Right lobe of liver (tissue), 6 donors: ENCODE results near the gene SGCD. TPM values are rescaled to one million over a fixed set of nuclear protein-coding genes. Genes with fewer than 3 reads are reported as not detected.
A peak's percentile ranks its signal among the peaks of the same experiment; 100 is the strongest.

ENCODE experiments used
- ATAC-seq, 4 donors: fragments of 200-7000 bp; cut with Tn5 transposase; one replicate each; pipeline ENCODE4 v1.9.1; 2020; ENCODE audit warnings: mild to moderate bottlenecking in 4 of 4, moderate library complexity in 4 of 4
- DNase-seq, 3 donors: peaks; one replicate each; pipeline ENCODE4 v3.0.0-alpha.2; 2020
- H3K27ac ChIP-seq, 3 donors: fragments of 200-600 bp; one replicate each; pipeline ENCODE4 v1.8.0; 2022
- H3K27me3 ChIP-seq, 2 donors: fragments of 200-600 bp; one replicate each; pipeline ENCODE4 v1.8.0; 2022
- H3K36me3 ChIP-seq, 4 donors: fragments of 200-600 bp; sonication (generic) in 1 of 4; one replicate each; pipeline versions ENCODE4 v1.5.1 to v1.8.0; 2017 to 2022; ENCODE audit warnings: control low read depth in 1 of 4
- H3K4me1 ChIP-seq, 4 donors: fragments of 200-600 bp; sonication (generic) in 1 of 4; one replicate each; pipeline versions ENCODE4 v1.5.1 to v1.8.0; 2017 to 2022; ENCODE audit warnings: control low read depth in 1 of 4
- H3K4me3 ChIP-seq, 3 donors: fragments of 200-600 bp; one replicate each; pipeline ENCODE4 v1.8.0; 2022
- H3K9me3 ChIP-seq, 4 donors: fragments of 200-600 bp; sonication (generic) in 1 of 4; one replicate each; pipeline versions ENCODE4 v1.5.1 to v1.8.0; 2017 to 2022; ENCODE audit warnings: control low read depth in 1 of 4
- CTCF ChIP-seq, 4 donors: fragments of 200-600 bp in 3 of 4; fragments of 450-650 bp in 1 of 4; IDR thresholded peaks; one replicate each; pipeline versions ENCODE4 v1.5.1 to v1.8.0; 2016 to 2022; ENCODE audit warnings: antibody characterized with exemption in 4 of 4, mild to moderate bottlenecking in 2 of 4
- POLR2A ChIP-seq: fragments of 450-650 bp; IDR thresholded peaks from one replicate; pipeline ENCODE4 v1.6.1; 2017; ENCODE audit warnings: antibody characterized with exemption, mild to moderate bottlenecking
- WGBS: methylation state at CpG from one replicate; pipeline ENCODE4 v1.1.6; 2018; ENCODE audit warnings: low coverage, low lambda C conversion rate; ENCODE audit not compliant: insufficient coverage; ENCODE audit errors: missing lambda C conversion rate; 5-methylcytosine and 5-hydroxymethylcytosine counted together
- intact Hi-C, 2 donors: fragments of 100-400 bp; cut with DNase I; formaldehyde crosslinking; loops; one replicate each; pipeline versions ENCODE4 v1.11.2 to v1.14.1; 2022
- total RNA-seq, 6 experiments: library from RNA; depleted of rRNA in 2 of 6; stranded (reverse); fragments of >200 nt in 2 of 6; fragmentation: NEBNext Ultra II Directional in 3 of 6; extraction: Animal tissue kit (Norgen Biotek cat#: 25700) in 3 of 6; gene quantifications; one replicate each; pipeline versions ENCODE4 v1.1.0 to v1.2.4, GENCODE V29; 2016 to 2023
- donor health status: DM: no; HTN: yes; CAD: no.
- donor health status: DM: no; HTN: no; CAD: no.
- donor health status: DM: no; HTN: no; CAD: no.
- donor health status: DM: no; HTN: yes; CAD: no.
- donor health status: DM: no; HTN: yes; CAD: no.

SGCD gene
- total RNA-seq, 6 experiments from 2014 or later: 0.31 to 3.1 (median 0.95) TPM

- no peaks in the 10 kb centered on the region for H3K27me3 ChIP-seq
- no peak overlapping the region for H3K27ac ChIP-seq
- no peaks in the 10 kb centered on the region for H3K4me1 ChIP-seq
- WGBS: 18% methylated on average over 1 of the region's 1 CpG
- DNase-seq (no peak), ATAC-seq (no peak)
- TF ChIP-seq CTCF (IDR thresholded peaks at IDR 0.05): no peak
- no peak for TF ChIP-seq POLR2A
- intact Hi-C loops: no loop called here
- H3K4me3 ChIP-seq: no peak overlapping the region
- no peaks in the 10 kb centered on the region for H3K9me3 ChIP-seq
- H3K36me3 ChIP-seq: no peaks in the 10 kb centered on the region
These were observed 164.8 kb downstream of the SGCD start for GRCh38 chr5:156491766-156492165.

GRCh38 chr5:156496291-156496690 lies 169.3 kb downstream of the SGCD start:
- TF ChIP-seq CTCF (IDR thresholded peaks at IDR 0.05): no peak
- TF ChIP-seq POLR2A: no peak
- no peak for ATAC-seq
- intact Hi-C loops: no loop called here
- 52% methylated on average over 3 of the region's 3 CpGs for WGBS
- DNase-seq: no peak
- H3K27me3 ChIP-seq: no peaks in the 10 kb centered on the region
- H3K4me1 ChIP-seq: no peaks in the 10 kb centered on the region
- H3K27ac ChIP-seq: no peak overlapping the region
- no peak overlapping the region for H3K4me3 ChIP-seq
- H3K36me3 ChIP-seq: no peaks in the 10 kb centered on the region
- H3K9me3 ChIP-seq: no peaks in the 10 kb centered on the region

GRCh38 chr5:156497804-156498208 lies 170.8 kb downstream of the SGCD start:
- ATAC-seq: peak in 1 of 4 donors; percentile 38
- Histone ChIP-seq H3K9me3 (no peaks in the 10 kb centered on the region), H3K4me1 (no peaks in the 10 kb centered on the region), H3K36me3 (no peaks in the 10 kb centered on the region), H3K4me3 (no peak overlapping the region), H3K27ac (no peak overlapping the region), H3K27me3 (no peaks in the 10 kb centered on the region)
- TF ChIP-seq POLR2A: no peak
- 38% methylated on average over 3 of the region's 3 CpGs for WGBS
- intact Hi-C loops: no loop called here
- no peak for DNase-seq

- no peaks in the 10 kb centered on the region for H3K9me3 ChIP-seq
- TF ChIP-seq CTCF (IDR thresholded peaks at IDR 0.05) (no peak), POLR2A (no peak)
- intact Hi-C loops: no loop called here
- 69% methylated on average over 7 of the region's 7 CpGs for WGBS
- no peak overlapping the region for H3K4me3 ChIP-seq
- H3K4me1 ChIP-seq: no peaks in the 10 kb centered on the region
- no peak overlapping the region for H3K27ac ChIP-seq
- no peaks in the 10 kb centered on the region for H3K36me3 ChIP-seq
- no peak for ATAC-seq
- no peak for DNase-seq
- no peaks in the 10 kb centered on the region for H3K27me3 ChIP-seq
These were observed 171.4 kb downstream of the SGCD start for GRCh38 chr5:156498226-156498980.

- Histone ChIP-seq H3K27ac (no peak overlapping the region), H3K4me3 (no peak overlapping the region), H3K4me1 (no peaks in the 10 kb centered on the region), H3K9me3 (no peaks in the 10 kb centered on the region), H3K27me3 (no peaks in the 10 kb centered on the region), H3K36me3 (no peaks in the 10 kb centered on the region)
- no peak for ATAC-seq
- intact Hi-C loops: no loop called here
- WGBS: 57% methylated on average over 3 of the region's 5 CpGs
- TF ChIP-seq CTCF (IDR thresholded peaks at IDR 0.05): no peak
- TF ChIP-seq POLR2A: no peak
- DNase-seq: no peak
These were observed 173.8 kb downstream of the SGCD start for GRCh38 chr5:156500755-156501154.
